Activated CD4-positive, alpha-beta T cell treated with anti-CD3 and anti-CD28 coated beads, Interleukin-2, amount 10 ng/mL, durations not matched to agents 24 days and 14 days (primary cell): ENCODE measurements around the gene ZNRF4. TPM values are rescaled to one million over a fixed set of nuclear protein-coding genes. Genes with fewer than 3 reads are reported as not detected.
"Not testable (repeated sequence)": the region's sequence is repeated elsewhere in the genome, so short reads cannot be mapped to it uniquely, and the experiment has no call there.

Source experiments
- DNase-seq: peaks from one replicate; pipeline ENCODE4 v3.0.0; 2022
- H3K27ac Mint-ChIP-seq: one replicate; pipeline ENCODE4 v1.8.0; 2022; ENCODE audit warnings: mild to moderate bottlenecking, mixed read lengths
- H3K27me3 Mint-ChIP-seq: one replicate; pipeline ENCODE4 v1.8.0; 2022; ENCODE audit warnings: mixed read lengths
- H3K36me3 Mint-ChIP-seq: one replicate; pipeline ENCODE4 v1.8.0; 2022; ENCODE audit warnings: low read depth, mild to moderate bottlenecking, mixed read lengths
- H3K4me1 Mint-ChIP-seq: one replicate; pipeline ENCODE4 v1.8.0; 2021; ENCODE audit warnings: mixed read lengths
- H3K4me3 Mint-ChIP-seq: one replicate; pipeline ENCODE4 v1.8.0; 2022; ENCODE audit warnings: mild to moderate bottlenecking, moderate library complexity, mixed read lengths
- H3K9me3 Mint-ChIP-seq: one replicate; pipeline ENCODE4 v1.8.0; 2021; ENCODE audit warnings: mixed read lengths
- intact Hi-C: fragments of 100-400 bp; cut with micrococcal nuclease; formaldehyde crosslinking; loops from one replicate; pipeline ENCODE4 v1.15.1; 2023
- total RNA-seq: library from RNA; stranded (reverse); gene quantifications from 2 replicates; pipeline ENCODE4 v1.2.3, GENCODE V29; 2022

Gene ZNRF4, protein sequence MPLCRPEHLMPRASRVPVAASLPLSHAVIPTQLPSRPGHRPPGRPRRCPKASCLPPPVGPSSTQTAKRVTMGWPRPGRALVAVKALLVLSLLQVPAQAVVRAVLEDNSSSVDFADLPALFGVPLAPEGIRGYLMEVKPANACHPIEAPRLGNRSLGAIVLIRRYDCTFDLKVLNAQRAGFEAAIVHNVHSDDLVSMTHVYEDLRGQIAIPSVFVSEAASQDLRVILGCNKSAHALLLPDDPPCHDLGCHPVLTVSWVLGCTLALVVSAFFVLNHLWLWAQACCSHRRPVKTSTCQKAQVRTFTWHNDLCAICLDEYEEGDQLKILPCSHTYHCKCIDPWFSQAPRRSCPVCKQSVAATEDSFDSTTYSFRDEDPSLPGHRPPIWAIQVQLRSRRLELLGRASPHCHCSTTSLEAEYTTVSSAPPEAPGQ
- not detected in 2 replicates for total RNA-seq

DNA sequence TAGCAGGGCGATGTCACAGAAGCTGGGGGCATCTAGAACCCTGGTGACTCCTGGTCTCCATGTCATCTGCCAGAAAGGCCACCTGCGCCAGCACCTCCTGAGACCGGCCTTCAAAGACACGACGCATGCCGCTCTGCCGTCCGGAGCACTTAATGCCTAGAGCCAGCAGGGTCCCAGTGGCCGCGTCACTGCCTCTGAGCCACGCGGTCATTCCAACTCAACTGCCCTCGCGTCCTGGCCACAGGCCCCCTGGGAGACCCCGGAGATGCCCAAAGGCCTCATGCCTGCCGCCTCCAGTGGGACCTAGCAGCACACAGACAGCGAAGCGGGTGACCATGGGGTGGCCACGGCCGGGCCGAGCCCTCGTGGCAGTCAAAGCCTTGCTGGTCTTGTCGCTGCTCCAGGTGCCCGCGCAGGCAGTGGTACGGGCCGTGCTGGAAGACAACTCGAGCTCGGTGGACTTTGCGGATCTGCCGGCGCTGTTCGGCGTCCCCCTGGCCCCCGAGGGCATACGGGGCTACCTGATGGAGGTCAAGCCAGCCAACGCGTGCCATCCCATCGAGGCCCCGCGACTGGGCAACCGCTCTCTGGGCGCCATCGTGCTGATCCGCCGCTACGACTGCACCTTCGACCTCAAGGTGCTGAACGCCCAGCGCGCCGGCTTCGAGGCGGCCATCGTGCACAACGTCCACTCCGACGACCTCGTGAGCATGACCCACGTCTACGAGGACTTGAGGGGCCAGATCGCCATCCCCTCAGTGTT is at the start of gene ZNRF4:
Gene ZNRF4 (plus strand): TSS at position 51 of the 763 bp plus-strand sequence. CDS start 75 bp downstream, at position 126.
- no peak for DNase-seq
- Mint-ChIP-seq H3K27ac (no peak within 1 kb of the TSS), H3K36me3 (no peaks in the 10 kb centered on the region), H3K4me3 (no peak within 1 kb of the TSS), H3K9me3 (no peaks in the 10 kb centered on the region), H3K27me3 (no peaks in the 10 kb centered on the region), H3K4me1 (no peaks in the 10 kb centered on the region)
- intact Hi-C loops = no loop called here

DNA sequence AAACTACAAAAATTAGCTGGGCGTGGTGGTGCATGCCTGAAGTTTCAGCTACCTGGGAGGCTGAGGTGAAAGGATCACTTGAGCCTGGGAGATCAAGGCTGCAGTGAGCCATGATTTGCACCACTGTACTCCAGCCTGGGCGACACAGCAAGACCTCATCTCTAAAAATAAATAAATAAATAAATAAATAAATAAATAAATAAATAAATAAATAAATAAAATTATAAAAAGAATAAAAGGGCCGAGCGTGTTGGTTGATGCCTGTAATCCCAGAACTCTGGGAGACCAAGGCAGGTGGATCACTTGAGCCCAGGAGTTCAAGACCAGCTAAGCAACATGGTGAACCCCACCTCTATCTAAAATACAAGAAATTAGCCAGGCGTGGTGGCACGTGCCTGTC is 49.0 kb upstream of the ZNRF4 start:
- DNase-seq, H3K4me3 Mint-ChIP-seq, intact Hi-C loops, H3K4me1 Mint-ChIP-seq, H3K27me3 Mint-ChIP-seq, H3K36me3 Mint-ChIP-seq, H3K27ac Mint-ChIP-seq: not testable (repeated sequence)
- H3K9me3 Mint-ChIP-seq = peaks cover 14% of the 10 kb centered on the region

DNA sequence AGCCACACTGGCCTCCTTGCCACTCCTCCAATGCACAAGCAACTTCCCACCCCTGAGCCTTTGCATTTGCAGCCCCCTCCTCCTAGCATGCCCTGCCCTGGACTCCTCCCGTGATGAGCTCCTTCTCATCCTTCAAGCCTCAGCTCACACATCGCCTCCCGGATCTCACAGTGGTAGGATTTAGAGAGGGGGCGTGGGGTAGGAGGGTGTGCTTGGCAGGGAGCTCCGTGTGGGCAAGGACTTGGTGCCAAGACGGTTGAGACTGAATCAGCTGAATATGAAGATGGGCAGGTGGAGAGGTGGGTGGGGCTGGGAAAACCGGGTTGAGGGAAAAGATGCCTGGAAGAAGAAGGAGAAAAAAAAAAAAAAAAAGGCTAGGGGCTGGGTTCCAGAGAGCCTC is 48.4 kb upstream of the ZNRF4 start:
- Mint-ChIP-seq H3K4me1 (no peaks in the 10 kb centered on the region), H3K27me3 (no peaks in the 10 kb centered on the region), H3K9me3 (peaks cover 14% of the 10 kb centered on the region), H3K27ac (no peak overlapping the region), H3K36me3 (no peaks in the 10 kb centered on the region), H3K4me3 (no peak overlapping the region)
- intact Hi-C loops = no loop called here
- no peak for DNase-seq

DNA sequence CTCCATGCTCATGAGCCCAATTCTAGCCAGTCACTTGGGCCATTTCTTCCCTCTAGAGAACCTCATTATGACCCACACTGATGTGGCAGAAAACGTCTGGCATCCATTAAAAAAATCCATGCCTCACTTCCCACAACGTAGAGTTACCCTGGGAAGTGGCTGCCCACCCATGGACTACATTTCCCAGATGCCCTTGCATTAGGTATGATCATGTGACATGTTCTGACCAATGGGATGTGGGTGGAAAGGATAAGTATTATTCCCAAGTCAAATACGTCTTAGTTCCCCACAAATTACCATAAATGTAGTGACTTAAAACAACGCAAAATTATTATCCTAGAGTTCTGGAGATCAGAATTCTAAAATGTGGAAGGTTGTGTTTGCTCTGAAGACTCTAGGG is 47.9 kb upstream of the ZNRF4 start:
- no peak for DNase-seq
- Mint-ChIP-seq H3K36me3 (no peaks in the 10 kb centered on the region), H3K4me1 (no peaks in the 10 kb centered on the region), H3K27ac (no peak overlapping the region), H3K9me3 (peaks cover 14% of the 10 kb centered on the region), H3K27me3 (no peaks in the 10 kb centered on the region), H3K4me3 (no peak overlapping the region)
- intact Hi-C loops = no loop called here

DNA sequence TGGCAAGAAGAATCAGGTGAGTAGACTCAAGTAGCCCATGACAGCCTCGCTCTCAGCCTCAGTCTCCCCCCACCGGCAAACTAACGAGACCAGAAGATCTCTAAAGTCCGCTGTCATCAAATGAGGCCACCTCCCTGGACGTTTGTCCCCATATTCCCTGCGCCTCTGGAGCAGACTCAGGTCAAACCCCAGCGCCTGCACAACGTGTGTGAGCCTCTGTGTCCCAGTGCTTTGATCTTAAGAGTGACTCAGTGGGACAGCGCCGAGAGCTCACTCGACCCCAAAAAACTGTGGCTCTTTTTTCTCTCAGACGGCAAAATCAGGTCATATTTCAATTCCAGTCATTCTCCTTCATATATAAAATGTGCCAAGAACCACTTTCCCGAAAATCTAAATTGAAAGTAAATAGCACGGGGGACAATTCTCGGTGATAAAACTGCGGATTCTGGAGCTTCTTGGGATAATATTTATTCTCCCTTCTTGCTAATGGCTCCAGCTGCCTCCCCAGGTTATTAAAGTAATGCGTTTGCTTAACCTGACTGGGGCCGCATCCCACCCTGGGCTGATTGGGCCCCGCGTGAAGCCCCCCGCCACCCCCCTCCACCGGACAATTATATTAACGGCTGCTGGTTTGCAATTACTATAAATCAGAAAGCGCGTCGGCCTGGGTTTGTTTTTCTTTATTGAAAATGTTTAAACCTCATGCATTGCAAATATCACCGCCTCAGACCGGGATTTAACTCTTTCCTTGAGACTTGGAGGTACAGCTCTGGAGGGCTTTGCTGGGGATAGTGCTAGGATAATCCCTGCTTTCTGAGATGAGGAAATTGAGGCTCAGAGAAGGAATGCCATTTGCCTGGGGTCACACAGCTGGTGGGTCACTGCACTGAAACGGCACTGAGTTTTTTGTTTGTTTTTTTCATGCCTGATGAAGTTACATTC is 37.5 kb upstream of the ZNRF4 start:
- Mint-ChIP-seq H3K4me1 (no peaks in the 10 kb centered on the region), H3K27ac (no peak overlapping the region), H3K4me3 (no peak overlapping the region), H3K36me3 (no peaks in the 10 kb centered on the region), H3K27me3 (peaks cover 2% of the 10 kb centered on the region), H3K9me3 (no peaks in the 10 kb centered on the region)
- no peak for DNase-seq
- intact Hi-C loops = no loop called here

DNA sequence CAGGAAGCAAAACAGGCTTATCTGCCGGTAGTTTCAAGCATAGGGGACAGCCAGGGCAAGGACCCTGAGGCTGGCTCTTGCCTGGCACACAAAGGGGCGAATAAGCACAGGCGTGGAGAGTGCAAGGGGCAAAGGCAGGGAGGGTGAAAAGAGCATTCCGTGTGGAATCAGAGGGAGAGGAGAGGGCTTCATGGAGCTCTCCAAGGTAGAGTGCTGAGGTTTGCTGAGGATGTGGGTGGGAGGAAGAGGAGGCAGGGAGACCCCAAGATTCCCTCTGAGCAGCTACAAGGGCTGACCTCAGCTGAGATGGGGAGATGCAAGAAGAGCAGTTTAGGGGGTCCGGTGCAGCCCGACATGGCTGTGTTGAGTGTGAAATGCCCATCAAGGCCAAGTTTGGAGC is 36.5 kb upstream of the ZNRF4 start:
- no peak overlapping the region for H3K27ac Mint-ChIP-seq
- no peaks in the 10 kb centered on the region for H3K4me1 Mint-ChIP-seq
- DNase-seq = no peak
- H3K27me3 Mint-ChIP-seq = peaks cover 2% of the 10 kb centered on the region
- H3K4me3 Mint-ChIP-seq = no peak overlapping the region
- intact Hi-C loops = no loop called here
- H3K9me3 Mint-ChIP-seq = peaks cover 4% of the 10 kb centered on the region
- H3K36me3 Mint-ChIP-seq = no peaks in the 10 kb centered on the region

DNA sequence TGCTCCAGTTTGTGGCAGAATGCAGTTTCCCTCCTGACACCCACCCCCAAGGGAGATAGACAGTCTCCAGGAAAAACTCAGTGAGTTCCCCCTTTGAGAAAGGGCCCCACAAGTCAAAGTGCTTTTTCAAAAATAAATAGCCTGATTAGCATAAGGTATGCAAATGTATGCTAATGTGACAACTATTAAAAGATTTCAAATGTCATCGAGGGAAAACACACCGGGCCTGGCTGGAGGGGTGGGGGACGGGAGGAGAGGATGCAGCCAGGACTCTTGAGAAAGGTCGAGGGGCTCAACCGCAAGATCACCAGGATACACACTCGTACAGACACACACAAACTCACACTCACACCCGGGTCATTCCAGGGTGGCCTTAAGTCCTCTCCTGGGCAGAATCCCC is 34.3 kb upstream of the ZNRF4 start:
- peaks cover 8% of the 10 kb centered on the region for H3K9me3 Mint-ChIP-seq
- intact Hi-C loops = no loop called here
- no peak for DNase-seq
- H3K27me3 Mint-ChIP-seq = peaks cover 2% of the 10 kb centered on the region
- no peaks in the 10 kb centered on the region for H3K4me1 Mint-ChIP-seq
- no peaks in the 10 kb centered on the region for H3K36me3 Mint-ChIP-seq
- no peak overlapping the region for H3K4me3 Mint-ChIP-seq
- no peak overlapping the region for H3K27ac Mint-ChIP-seq

DNA sequence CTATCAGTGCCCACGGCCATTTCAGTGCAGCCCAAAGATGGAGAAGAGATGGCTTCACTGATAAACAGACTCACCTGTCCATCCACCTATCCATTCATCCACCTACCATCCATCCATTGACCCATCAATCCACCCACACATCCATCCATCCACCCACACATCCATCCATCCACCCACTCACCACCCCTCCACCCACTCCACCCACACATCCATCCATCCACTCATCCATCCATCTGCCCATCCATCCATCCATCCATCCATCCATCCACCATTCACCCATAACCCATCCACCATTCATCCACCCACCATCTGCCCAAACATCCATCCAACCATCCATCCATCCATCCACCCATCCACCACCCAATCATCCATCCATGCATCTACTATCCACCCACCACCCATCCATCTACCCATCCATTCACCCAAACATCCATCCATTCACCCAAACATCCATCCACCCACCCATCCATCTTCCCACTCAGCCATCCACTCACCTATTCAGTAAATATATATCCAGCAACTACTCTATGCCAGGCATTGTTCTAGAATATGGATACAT is 31.6 kb upstream of the ZNRF4 start:
- no peak for DNase-seq
- H3K27ac Mint-ChIP-seq = no peak overlapping the region
- H3K36me3 Mint-ChIP-seq = no peaks in the 10 kb centered on the region
- no peaks in the 10 kb centered on the region for H3K27me3 Mint-ChIP-seq
- H3K9me3 Mint-ChIP-seq = peaks cover 8% of the 10 kb centered on the region
- intact Hi-C loops = no loop called here
- H3K4me3 Mint-ChIP-seq = no peak overlapping the region
- no peaks in the 10 kb centered on the region for H3K4me1 Mint-ChIP-seq

DNA sequence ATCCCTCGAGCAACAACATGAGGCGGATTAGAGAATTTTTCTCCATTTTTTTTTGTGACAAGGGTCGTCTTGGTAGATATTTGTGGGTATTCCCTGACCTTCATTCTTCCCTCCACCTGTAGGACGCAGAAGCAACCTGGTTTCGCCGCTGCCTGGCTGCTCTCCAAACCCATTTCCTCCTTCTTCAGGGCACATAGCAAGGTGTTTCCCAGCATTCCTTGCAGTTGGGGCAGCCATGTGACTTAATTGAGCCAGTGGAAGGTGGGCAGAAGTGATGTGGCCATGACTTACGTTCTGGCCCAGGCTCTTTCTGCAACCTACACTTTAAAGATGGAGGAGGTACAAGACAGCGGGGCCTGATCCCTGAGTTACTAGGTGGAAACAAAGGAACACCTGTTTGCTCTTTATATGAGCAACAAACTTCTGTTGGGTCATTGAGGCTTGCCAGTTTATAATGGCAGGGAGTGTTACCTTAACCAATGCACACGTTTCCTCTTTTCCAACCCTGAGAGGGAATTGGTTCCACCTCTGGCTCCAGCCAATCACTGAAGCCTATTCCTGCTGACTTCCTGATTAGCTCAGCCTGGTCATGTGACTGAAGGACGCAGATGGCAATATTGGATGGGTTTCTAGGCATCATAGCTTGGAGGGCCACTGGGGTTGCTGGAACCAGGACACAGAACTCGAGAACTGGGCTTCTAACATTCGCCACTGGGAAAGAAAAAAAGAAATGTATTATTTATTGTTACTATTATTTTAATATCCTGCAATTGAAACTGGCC is 30.8 kb upstream of the ZNRF4 start:
- intact Hi-C loops = no loop called here
- no peak for DNase-seq
- Mint-ChIP-seq H3K9me3 (peaks cover 8% of the 10 kb centered on the region), H3K27ac (no peak overlapping the region), H3K27me3 (no peaks in the 10 kb centered on the region), H3K4me1 (no peaks in the 10 kb centered on the region), H3K4me3 (no peak overlapping the region), H3K36me3 (no peaks in the 10 kb centered on the region)

DNA sequence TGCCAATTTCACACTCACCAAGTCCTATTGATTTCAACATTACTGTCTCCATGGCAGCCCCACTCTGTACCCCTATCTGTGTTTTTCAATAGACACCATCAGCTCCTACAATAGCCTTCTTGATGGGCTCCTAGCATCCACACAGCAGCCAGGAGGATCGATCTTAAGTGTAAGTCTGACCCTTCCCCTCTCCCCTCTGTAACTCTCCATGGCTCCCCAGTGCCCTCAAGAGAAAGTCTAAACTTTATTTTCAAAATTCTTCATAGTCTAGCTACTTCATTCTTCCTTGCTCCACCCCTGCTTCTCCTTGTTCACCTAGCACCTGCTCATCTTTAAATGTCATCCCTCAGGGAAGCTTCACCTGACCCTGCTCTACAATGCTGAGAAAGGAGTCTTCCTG is 30.0 kb upstream of the ZNRF4 start:
- intact Hi-C loops = no loop called here

DNA sequence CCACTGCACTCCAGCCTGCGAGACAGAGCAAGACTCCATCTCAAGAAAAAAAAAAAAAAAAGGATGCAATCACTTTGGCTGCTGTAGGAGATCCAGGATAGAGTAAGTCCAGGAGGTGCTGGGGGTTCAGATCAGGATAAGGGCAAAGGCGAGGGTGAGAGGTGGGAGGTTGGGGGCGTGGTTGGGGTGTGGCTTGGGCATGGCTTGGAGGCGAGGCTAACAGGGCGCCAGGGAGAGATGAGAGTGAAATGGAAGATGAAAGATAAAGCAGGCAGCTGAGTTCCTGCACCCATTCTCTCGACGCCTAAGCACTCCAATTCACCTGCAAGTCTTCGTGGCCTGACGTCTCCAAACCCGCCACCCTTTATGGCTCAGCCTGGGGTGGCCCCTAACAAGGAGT is 25.0 kb upstream of the ZNRF4 start:
- Mint-ChIP-seq H3K36me3 (no peaks in the 10 kb centered on the region), H3K27me3 (peaks cover 3% of the 10 kb centered on the region), H3K4me1 (no peaks in the 10 kb centered on the region), H3K9me3 (no peaks in the 10 kb centered on the region), H3K27ac (no peak overlapping the region), H3K4me3 (no peak overlapping the region)
- no peak for DNase-seq
- intact Hi-C loops = no loop called here

More for the DNA sequence above, 30.0 kb upstream of the ZNRF4 start:
- Mint-ChIP-seq H3K4me1 (no peaks in the 10 kb centered on the region), H3K4me3 (no peak overlapping the region), H3K36me3 (no peaks in the 10 kb centered on the region), H3K27ac (no peak overlapping the region), H3K9me3 (peaks cover 8% of the 10 kb centered on the region), H3K27me3 (no peaks in the 10 kb centered on the region)
- no peak for DNase-seq

DNA sequence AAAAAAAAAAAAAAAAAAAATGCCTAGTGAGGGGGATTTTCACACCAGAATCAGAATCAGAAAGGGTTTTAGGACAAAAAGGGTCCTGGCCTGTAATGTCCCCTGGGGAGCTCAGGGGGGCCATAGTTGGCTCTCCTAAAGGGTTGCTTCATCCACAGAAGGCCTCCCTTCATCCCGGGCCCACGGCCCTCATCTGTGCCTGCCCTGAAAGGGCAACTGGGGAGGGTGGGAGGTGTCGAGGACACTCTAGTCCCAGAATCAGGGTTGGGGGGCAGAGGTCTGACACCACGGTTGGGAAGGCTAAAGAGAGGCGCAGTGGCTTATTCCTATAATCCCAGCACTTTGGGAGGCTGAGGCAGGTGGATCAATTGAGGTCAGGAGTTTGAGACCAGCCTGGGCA is 22.5 kb upstream of the ZNRF4 start:
- Mint-ChIP-seq H3K36me3 (no peaks in the 10 kb centered on the region), H3K27ac (no peak overlapping the region), H3K4me3 (no peak overlapping the region), H3K9me3 (no peaks in the 10 kb centered on the region), H3K27me3 (peaks cover 7% of the 10 kb centered on the region), H3K4me1 (no peaks in the 10 kb centered on the region)
- intact Hi-C loops = no loop called here
- no peak for DNase-seq

DNA sequence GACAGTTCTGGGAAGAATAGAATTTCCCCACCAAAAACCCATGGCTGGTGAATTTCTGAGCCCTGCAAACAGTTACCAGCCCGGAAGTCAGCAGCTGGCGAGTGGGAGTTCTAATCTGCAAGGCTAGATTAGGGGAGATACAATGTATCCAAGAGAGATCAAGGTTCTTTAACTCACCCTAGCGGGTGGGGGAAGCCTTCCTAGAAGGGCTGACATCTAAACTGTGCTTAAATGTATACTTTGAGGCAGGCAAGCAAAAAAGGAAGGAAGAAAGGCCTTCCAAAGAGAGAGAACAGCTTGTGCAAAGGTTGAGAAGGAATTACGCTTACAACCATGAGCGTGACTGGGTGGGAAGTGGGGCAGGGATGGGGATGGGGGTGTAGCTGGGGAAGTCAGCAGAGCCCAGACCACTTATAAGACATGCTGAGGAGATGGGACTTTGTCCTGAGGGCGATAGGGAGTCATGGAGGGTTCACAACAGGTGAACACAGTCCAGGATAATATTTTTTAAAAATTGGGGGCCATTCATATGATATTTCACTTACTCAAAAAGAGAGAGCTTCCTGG is 20.8 kb upstream of the ZNRF4 start:
- H3K27me3 Mint-ChIP-seq = peaks cover 7% of the 10 kb centered on the region
- H3K27ac Mint-ChIP-seq = no peak overlapping the region
- H3K36me3 Mint-ChIP-seq = no peaks in the 10 kb centered on the region
- intact Hi-C loops = no loop called here
- DNase-seq = no peak
- H3K4me3 Mint-ChIP-seq = no peak overlapping the region
- H3K9me3 Mint-ChIP-seq = no peaks in the 10 kb centered on the region
- no peaks in the 10 kb centered on the region for H3K4me1 Mint-ChIP-seq
